HL-60 (cell line): ENCODE measurements around the gene TRIO.

Experiments
- CTCF ChIP-seq: IDR thresholded peaks from one replicate; pipeline ENCODE4 v1.5.1; 2011; ENCODE audit warnings: low read length, control low read depth, inconsistent platforms; ENCODE audit not compliant: insufficient read depth
- GABPA ChIP-seq: IDR thresholded peaks from 2 replicates; pipeline ENCODE4 v1.6.1; 2012; ENCODE audit warnings: low read depth
- POLR2AphosphoS5 ChIP-seq: IDR thresholded peaks from 2 replicates; pipeline ENCODE4 v1.6.1; 2012; ENCODE audit warnings: low read depth
- REST ChIP-seq: IDR thresholded peaks from 2 replicates; pipeline ENCODE4 v1.6.1; 2012; ENCODE audit warnings: low read depth; ENCODE audit not compliant: insufficient replicate concordance

GRCh38 chr5:14110680-14111079 lies 32.5 kb upstream of the TRIO start:
- TF ChIP-seq GABPA (no peak), CTCF (no peak), REST (no peak), POLR2AphosphoS5 (no peak)
